A673 (cell line): Measurements from ENCODE around the gene RIN2. TPM values are rescaled to one million over a fixed set of nuclear protein-coding genes. Genes with fewer than 3 reads are reported as not detected.

Source experiments
- BruUV-seq: library from RNA; stranded (reverse); fragments of 400-500 nt; replicated peaks from 2 replicates; lab custom pipeline; 2021; lab: Mats Ljungman, UMichigan
- CTCF ChIA-PET: fragments of 300-600 bp; sonication (Branson Sonifier 250); formaldehyde crosslinking; loops from one replicate; lab custom pipeline; 2022; ENCODE audit warnings: antibody characterized with exemption; lab: Charles Lee
- POLR2A ChIA-PET: fragments of 300-600 bp; sonication (Branson Sonifier 250); formaldehyde crosslinking; loops from one replicate; lab custom pipeline; 2022; ENCODE audit warnings: antibody characterized with exemption; ENCODE audit not compliant: low non-redundant PET; lab: Charles Lee
- DNase-seq: peaks from one replicate; pipeline ENCODE4 v3.0.0-alpha.2; 2015; ENCODE audit warnings: low spot score
- H3K27ac ChIP-seq: fragments of 200-600 bp; sonication (generic); 2 replicates; pipeline ENCODE4 v1.5.1; 2016; ENCODE audit warnings: mixed run types, low read depth, mild to moderate bottlenecking, mixed read lengths, antibody characterized with exemption, low read length; ENCODE audit not compliant: poor library complexity, severe bottlenecking
- H3K27me3 ChIP-seq: fragments of 200-600 bp; sonication (generic); replicated peaks from 2 replicates; pipeline ENCODE4 v1.6.1; 2017; ENCODE audit warnings: mixed run types, low read depth, mild to moderate bottlenecking, mixed read lengths, antibody characterized with exemption, low read length; ENCODE audit not compliant: insufficient read depth, poor library complexity
- H3K36me3 ChIP-seq: fragments of 200-600 bp; sonication (generic); 2 replicates; pipeline ENCODE4 v1.6.1; 2016; ENCODE audit warnings: mixed run types, mild to moderate bottlenecking, mixed read lengths, antibody characterized with exemption, low read length; ENCODE audit not compliant: insufficient read depth, poor library complexity, severe bottlenecking
- H3K4me1 ChIP-seq: fragments of 200-600 bp; sonication (generic); 2 replicates; pipeline ENCODE4 v1.6.1; 2017; ENCODE audit warnings: mixed run types, mild to moderate bottlenecking, mixed read lengths, antibody characterized with exemption, low read length; ENCODE audit not compliant: insufficient read depth, poor library complexity, severe bottlenecking
- H3K4me3 ChIP-seq: fragments of 200-600 bp; sonication (generic); 2 replicates; pipeline ENCODE4 v1.5.1; 2016; ENCODE audit warnings: low read depth, mixed run types, mild to moderate bottlenecking, mixed read lengths, low read length; ENCODE audit not compliant: poor library complexity, severe bottlenecking
- H3K9me3 ChIP-seq: fragments of 200-600 bp; sonication (generic); 2 replicates; pipeline ENCODE4 v1.6.1; 2016; ENCODE audit warnings: mixed run types, low read depth, mild to moderate bottlenecking, mixed read lengths, antibody characterized with exemption, low read length; ENCODE audit not compliant: poor library complexity, severe bottlenecking
- CTCF ChIP-seq: fragments of 300-800, 200-600 bp; sonication (generic); conservative IDR thresholded peaks from 2 replicates; pipeline ENCODE4 v1.5.1; 2017; ENCODE audit warnings: low read depth, mild to moderate bottlenecking, antibody characterized with exemption, low read length, moderate library complexity, mixed read lengths
- EZH2 ChIP-seq: fragments of 200-600 bp; sonication (generic); IDR thresholded peaks from 2 replicates; pipeline ENCODE4 v1.6.1; 2017; ENCODE audit warnings: borderline replicate concordance, low read depth, mild to moderate bottlenecking, mixed read lengths, antibody characterized with exemption, low read length; ENCODE audit not compliant: poor library complexity, severe bottlenecking
- intact Hi-C: fragments of 100-400 bp; cut with micrococcal nuclease; formaldehyde crosslinking; loops from one replicate; pipeline ENCODE4 v1.10.0; 2022; ENCODE audit not compliant: unreplicated experiment
- total RNA-seq: library from RNA; stranded (reverse); gene quantifications from 2 replicates; pipeline ENCODE4 v1.2.3, GENCODE V29; 2021

The RIN2 gene
- total RNA-seq, 1 experiment from 2014 or later: 14.6 TPM

- no TSS peak for BruUV-seq
- Histone ChIP-seq H3K36me3 (no peaks in the 10 kb centered on the region), H3K4me1 (peaks cover 36% of the 10 kb centered on the region), H3K27me3 (no peaks in the 10 kb centered on the region), H3K9me3 (no peaks in the 10 kb centered on the region), H3K4me3 (no peak overlapping the region), H3K27ac (no peak overlapping the region)
- CTCF ChIA-PET: no interaction called here
- no peak for DNase-seq
- intact Hi-C loops: no loop called here
- POLR2A ChIA-PET: no interaction called here
- TF ChIP-seq EZH2: no peak
These were observed 6.1 kb downstream of the RIN2 start for GRCh38 chr20:19764207-19764606.

DNA sequence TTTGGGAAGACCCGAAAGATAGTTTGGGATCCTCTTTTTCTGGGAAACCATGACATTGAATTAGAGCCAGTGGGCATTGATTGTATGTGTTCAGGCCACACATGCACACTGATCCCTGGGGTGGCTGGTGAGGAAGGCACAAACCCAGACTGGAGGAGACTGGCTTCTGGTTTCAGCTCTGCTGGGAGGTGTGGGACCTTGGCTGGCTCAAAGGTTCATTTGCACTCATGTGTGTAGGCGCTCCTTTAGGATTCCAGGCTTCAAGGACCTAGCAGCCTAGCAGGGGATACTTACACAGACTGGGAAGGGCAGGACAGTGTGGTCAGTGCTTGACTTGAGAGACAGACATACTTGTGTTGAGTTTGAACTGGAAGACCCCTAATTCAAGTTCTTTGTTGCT lies 7.2 kb downstream of the RIN2 start:
- ChIA-PET CTCF (no interaction called here), POLR2A (no interaction called here)
- TF ChIP-seq CTCF: no peak
- no peak for TF ChIP-seq EZH2
- Histone ChIP-seq H3K27ac (no peak overlapping the region), H3K4me1 (peaks cover 34% of the 10 kb centered on the region), H3K4me3 (no peak overlapping the region), H3K36me3 (no peaks in the 10 kb centered on the region), H3K9me3 (no peaks in the 10 kb centered on the region), H3K27me3 (no peaks in the 10 kb centered on the region)
- intact Hi-C loops: no loop called here
- no TSS peak for BruUV-seq
- DNase-seq: no peak

DNA sequence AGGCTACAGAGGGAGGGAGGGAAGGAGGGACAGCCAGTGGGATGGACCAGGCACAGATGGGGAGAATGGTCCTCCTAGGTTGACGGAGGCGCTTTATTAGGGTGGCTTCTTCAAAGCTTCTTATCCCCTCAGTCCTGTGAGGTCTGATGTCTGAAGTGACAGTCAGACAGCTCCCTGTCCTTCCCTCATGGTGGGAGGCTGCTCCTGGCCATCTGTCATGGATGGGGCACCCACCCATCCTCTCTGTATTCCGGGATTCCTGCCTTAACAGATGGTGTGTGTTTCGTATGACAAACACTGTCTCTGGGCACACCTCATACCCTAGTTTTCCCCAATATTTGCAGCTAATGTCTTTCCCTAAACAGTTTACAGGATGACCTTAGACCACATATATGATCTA lies 7.9 kb downstream of the RIN2 start:
- intact Hi-C loops: no loop called here
- no peak for DNase-seq
- H3K9me3 ChIP-seq: no peaks in the 10 kb centered on the region
- H3K27me3 ChIP-seq: no peaks in the 10 kb centered on the region
- H3K4me1 ChIP-seq: peaks cover 33% of the 10 kb centered on the region
- TF ChIP-seq CTCF: no peak
- TF ChIP-seq EZH2: no peak
- BruUV-seq: no TSS peak
- H3K36me3 ChIP-seq: no peaks in the 10 kb centered on the region
- CTCF ChIA-PET: no interaction called here
- no peak overlapping the region for H3K27ac ChIP-seq
- POLR2A ChIA-PET: no interaction called here
- no peak overlapping the region for H3K4me3 ChIP-seq

DNA sequence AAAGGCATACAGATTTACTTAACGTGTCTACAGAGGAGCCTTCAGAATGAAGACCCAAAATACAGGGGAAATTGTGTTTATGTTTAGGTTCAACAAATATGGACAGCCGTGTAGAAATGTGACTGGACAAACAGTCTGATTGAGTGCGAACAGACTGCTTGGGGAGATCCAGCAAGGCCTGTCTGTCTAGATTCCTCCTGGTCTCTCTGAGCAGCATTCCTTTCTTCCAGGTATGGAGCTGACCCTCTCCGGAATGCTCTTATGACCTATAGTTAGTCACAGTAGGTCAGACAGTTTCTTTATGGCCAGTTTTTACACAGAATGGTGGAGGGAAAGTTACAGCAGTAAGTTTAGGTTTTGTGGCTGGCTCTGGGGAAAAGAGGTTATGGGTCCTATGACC lies 9.0 kb downstream of the RIN2 start:
- Histone ChIP-seq H3K36me3 (no peaks in the 10 kb centered on the region), H3K9me3 (no peaks in the 10 kb centered on the region), H3K27ac (no peak overlapping the region), H3K4me1 (peaks cover 22% of the 10 kb centered on the region), H3K27me3 (no peaks in the 10 kb centered on the region), H3K4me3 (no peak overlapping the region)
- TF ChIP-seq CTCF: no peak
- TF ChIP-seq EZH2: no peak
- no peak for DNase-seq
- intact Hi-C loops: no loop called here
- no TSS peak for BruUV-seq
- CTCF ChIA-PET: interaction anchor here (0.7 kb wide), 1 partner anchor 16 kb away, joined by 9 read pairs; no protein-coding TSS in a partner anchor
- POLR2A ChIA-PET: no interaction called here
